Amniotic stem cell (primary cell): ENCODE results near the gene KIF5A.
"Not testable (repeated sequence)": the region's sequence is repeated elsewhere in the genome, so short reads cannot be mapped to it uniquely, and the experiment has no call there.

Experiments used
- DNase-seq: peaks from one replicate; lab custom pipeline; 2025; lab: John Stamatoyannopoulos, UW

The KIF5A gene

DNA sequence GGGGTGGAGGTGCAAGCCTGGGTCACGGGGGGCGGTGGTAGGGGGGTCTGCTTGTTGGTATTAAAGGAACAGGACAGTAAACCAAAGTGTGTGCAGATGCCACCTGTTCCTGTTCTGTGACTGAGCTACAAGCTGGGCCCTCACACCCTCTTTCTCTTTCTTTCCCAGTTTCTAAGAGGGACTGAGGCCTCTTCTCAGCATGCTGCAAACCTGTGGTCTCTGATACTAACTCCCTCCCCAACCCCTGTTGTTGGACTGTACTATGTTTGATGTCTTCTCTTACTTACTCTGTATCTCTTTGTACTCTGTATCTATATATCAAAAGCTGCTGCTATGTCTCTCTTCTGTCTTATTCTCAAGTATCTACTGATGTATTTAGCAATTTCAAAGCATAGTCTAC, 34.2 kb downstream of the KIF5A start:
- DNase-seq: no peak

GRCh38 chr12:57584690-57585089, 34.8 kb downstream of the KIF5A start:
- DNase-seq: no peak

DNA sequence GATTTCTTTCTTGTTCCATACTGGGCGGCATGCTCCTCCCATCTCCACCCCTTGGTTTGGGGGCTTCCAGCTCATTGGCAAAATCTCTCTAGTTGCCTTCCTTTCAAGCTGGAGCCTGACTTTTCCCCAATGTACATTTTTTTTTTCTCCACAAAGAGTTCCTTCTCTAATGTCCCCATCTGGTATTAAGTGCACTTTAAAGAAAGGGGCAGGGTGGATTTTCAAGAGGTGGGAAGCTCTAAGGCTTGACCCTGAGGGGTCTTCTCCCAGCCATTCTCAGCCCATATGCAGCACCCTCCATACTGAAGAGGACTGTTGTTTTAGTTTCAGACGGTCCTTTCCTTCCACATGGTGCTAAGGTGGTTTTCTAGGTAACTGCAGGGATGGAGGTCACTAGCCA, 35.3 kb downstream of the KIF5A start:
- no peak for DNase-seq

GRCh38 chr12:57586128-57586527, 36.3 kb downstream of the KIF5A start:
- no peak for DNase-seq

- DNase-seq: no peak
Measured at GRCh38 chr12:57586832-57587429, 37.1 kb downstream of the KIF5A start.

- not testable (repeated sequence) for DNase-seq
Measured at GRCh38 chr12:57588951-57589610, 39.2 kb downstream of the KIF5A start.

GRCh38 chr12:57590479-57590863, 40.6 kb downstream of the KIF5A start:
- no peak for DNase-seq

- no peak for DNase-seq
Measured at GRCh38 chr12:57590864-57591781, 41.3 kb downstream of the KIF5A start, which contains the start of gene PIP4K2C. Gene PIP4K2C (plus strand): TSS chr12:57591192. CDS start chr12:57591290, 98 bp downstream.

GRCh38 chr12:57591782-57592325, 42.0 kb downstream of the KIF5A start:
- no peak for DNase-seq

DNA sequence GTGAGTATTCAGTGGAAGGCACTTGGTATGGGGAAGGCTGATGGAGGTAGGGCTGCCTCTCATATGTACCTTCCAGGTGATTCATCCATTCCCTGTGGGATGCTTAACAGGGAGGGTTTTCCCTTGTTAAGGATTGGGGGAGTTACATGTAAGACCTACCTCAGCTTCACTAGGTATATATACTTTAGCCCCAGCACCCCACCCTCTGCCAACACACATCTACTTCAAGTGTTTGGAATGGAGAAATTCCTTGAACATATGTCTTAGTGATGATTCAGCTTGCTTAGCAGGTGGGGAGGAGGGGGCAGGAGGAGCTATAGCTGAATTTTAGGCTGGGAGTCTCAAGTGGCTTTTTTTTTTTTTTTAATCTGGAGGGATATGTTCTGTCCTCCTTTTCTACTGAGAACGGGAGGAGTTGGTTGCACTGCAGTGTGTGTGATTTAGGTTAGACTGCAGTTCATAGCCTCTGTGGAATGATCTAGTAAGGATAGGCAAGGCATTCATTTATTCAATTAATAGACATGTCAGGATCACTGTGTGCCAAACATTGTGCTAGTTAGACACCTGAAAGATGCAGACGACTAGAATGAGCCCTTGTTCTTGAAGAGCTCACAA, 42.8 kb downstream of the KIF5A start:
- DNase-seq: no peak

- DNase-seq: no peak
Measured at GRCh38 chr12:57593187-57593586, 43.3 kb downstream of the KIF5A start.

- DNase-seq: no peak
Measured at GRCh38 chr12:57600395-57600794, 50.6 kb downstream of the KIF5A start.

DNA sequence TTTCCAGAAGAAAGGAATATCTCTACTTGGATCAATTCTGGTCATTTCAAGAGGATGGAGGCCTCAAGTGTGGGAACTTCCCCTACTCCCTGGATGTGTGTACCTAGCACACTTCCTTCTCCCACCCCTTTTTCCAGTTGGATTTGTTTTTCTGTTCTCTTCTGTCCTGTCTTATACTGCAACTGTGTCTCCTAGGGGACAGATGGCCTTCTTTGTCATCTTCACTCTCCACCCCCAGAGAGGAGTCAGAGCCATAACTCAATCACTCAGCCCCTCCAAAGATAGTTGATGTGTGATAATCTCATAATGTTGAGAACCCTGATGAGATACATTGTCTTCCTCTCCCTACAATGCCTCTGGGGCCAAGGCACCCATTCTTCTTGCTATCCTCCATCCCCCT, 52.7 kb downstream of the KIF5A start:
- DNase-seq: no peak

DNA sequence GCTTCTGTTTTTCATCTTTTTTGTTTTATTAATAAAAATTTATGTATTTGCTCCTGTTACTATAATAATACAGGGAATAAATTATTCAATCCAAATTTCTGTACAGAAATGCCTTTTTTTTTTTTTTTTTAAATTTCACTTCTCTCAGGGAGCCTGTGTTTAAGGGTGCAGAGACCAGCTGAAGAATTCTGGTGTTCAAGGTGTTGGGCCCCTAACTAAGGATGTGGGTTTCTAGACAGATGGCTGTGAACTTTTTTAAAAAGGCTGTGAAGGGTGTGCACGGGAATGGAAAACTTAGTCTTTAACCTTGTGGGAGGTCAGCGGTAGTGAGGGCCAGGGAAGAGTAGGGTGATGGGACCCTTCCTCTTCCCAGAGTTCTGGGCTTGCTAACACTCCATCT, 53.5 kb downstream of the KIF5A start:
- DNase-seq: no peak

DNA sequence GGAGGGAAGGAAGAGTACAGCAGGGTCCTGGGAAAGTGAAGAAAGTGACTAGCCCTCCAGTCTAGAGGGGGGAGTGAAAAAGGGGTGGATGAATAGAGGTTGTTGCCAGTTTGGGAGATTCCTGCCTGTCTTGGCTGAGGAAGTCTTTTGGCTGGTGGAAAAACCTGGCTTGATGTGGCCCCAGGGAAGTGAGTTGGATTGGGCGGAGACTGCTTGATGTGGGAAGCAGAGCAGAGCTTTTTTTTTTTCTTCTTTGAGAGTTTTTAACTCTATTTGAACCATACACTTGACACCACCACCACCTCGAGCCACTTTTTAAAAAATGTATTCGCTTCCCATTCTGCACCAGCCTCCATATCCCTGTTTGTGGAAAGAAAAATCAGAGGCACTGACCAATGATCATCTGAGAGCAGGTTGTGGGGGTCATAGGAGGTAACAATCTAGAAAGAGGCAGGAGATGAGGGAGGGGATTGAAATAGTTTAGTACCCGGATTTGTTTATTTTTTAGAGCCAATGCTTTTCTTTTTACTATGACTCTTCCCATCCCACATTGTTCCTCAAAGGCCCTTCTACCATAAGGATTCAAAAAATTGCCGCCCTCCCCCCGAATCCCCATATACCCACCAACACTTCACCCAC, 54.1 kb downstream of the KIF5A start:
- no peak for DNase-seq

DNA sequence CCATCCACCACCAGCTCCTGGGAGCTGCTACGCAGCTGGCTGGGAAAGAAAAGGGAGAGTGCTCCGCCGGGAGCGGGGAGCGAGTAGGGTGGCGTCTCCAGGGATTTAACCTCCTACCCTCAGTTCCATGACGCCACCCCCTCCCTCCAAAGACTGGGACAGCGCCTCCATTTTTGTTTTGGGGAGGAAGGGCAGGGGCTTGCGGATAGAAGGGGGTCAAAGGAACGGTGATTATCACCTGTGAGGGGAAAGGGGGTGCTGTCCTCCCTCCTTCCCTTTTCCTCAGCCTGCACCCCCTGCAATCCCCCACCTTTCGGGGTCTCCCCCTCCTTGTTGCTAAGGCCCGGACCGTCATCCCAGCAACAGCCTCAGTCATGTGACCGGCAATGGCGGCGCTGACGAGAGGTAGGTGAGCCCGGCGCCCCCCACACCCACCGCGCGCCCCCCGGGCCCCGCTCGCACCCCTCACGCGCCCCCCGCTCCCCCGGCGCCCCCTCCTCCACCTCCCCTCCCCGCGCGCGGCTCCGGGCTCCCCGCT, 54.7 kb downstream of the KIF5A start, which contains the start of gene DTX3:
Gene DTX3 (plus strand): TSS at position 371 of the 538 bp plus-strand sequence. CDS start 1,694 bp downstream, outside the sequence.
- DNase-seq: no peak

GRCh38 chr12:57604992-57605810, 55.4 kb downstream of the KIF5A start:
- DNase-seq: no peak

DNA sequence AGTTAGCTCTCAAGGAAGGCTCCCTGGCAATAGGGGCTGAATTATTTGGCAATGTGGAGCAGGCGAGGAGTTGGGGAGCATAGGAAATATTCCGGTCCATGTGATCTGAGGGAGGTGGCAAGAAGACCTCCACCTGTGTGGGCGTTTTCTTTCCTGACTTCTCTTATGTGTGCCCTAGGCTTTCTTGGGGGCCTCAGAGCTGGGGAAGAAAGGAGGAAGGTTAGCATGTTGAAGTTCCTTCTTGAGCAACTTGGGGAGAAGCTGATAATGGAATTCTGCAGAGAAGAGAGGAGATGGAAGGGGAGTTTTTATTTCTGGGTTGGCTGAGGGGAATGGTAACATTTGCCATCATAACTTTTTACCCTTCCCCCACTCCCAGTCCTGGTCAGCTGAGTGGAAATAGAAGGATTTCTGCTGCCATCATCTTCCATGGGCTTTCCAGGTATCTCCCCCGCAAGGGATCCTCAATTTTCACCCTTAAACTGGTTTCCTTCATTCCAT, 56.0 kb downstream of the KIF5A start:
- no peak for DNase-seq

GRCh38 chr12:57606399-57606798, 56.6 kb downstream of the KIF5A start:
- no peak for DNase-seq

- no peak for DNase-seq
Measured at GRCh38 chr12:57606821-57607220, 57.0 kb downstream of the KIF5A start.
